ENCODE measurements around the gene ROBO1.

Gene ROBO1

GRCh38 chr3:79040091-79040490, 727.7 kb downstream of the ROBO1 start:
- no peak overlapping the region for H3K4me3 ChIP-seq (ENCODE audit: low read length)
- TF ChIP-seq EZH2 (optimal IDR thresholded peaks at IDR 0.05; ENCODE audit: low read depth, low read length) (no peak), EZH2phosphoT487 (IDR thresholded peaks at IDR 0.05; ENCODE audit: low read length) (no peak)
- TF ChIP-seq, protein P1, sequence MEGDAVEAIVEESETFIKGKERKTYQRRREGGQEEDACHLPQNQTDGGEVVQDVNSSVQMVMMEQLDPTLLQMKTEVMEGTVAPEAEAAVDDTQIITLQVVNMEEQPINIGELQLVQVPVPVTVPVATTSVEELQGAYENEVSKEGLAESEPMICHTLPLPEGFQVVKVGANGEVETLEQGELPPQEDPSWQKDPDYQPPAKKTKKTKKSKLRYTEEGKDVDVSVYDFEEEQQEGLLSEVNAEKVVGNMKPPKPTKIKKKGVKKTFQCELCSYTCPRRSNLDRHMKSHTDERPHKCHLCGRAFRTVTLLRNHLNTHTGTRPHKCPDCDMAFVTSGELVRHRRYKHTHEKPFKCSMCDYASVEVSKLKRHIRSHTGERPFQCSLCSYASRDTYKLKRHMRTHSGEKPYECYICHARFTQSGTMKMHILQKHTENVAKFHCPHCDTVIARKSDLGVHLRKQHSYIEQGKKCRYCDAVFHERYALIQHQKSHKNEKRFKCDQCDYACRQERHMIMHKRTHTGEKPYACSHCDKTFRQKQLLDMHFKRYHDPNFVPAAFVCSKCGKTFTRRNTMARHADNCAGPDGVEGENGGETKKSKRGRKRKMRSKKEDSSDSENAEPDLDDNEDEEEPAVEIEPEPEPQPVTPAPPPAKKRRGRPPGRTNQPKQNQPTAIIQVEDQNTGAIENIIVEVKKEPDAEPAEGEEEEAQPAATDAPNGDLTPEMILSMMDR (IDR thresholded peaks at IDR 0.05; ENCODE audit: low read length) = no peak
- no peaks in the 10 kb centered on the region for H3K36me3 ChIP-seq (replicated peaks; ENCODE audit: insufficient read depth, low read length)
- H3K4me2 ChIP-seq (ENCODE audit: low read depth, low read length) = no peak overlapping the region
- H3K9ac ChIP-seq (ENCODE audit: low read length) = no peak overlapping the region
- no peak overlapping the region for H2AFZ ChIP-seq (ENCODE audit: low read length)
- no peaks in the 10 kb centered on the region for H3K9me3 ChIP-seq (replicated peaks; ENCODE audit: insufficient read depth, low read length)
- no peaks in the 10 kb centered on the region for H4K20me1 ChIP-seq (ENCODE audit: insufficient read depth, low read length)
- no peak overlapping the region for H3K27ac ChIP-seq (ENCODE audit: low read length)
- no peaks in the 10 kb centered on the region for H3F3A ChIP-seq (ENCODE audit: insufficient read depth, low read length)
- H3K9me2 ChIP-seq (replicated peaks; ENCODE audit: insufficient read depth, low read length) = no peaks in the 10 kb centered on the region
- H3K79me2 ChIP-seq (ENCODE audit: low read length) = no peaks in the 10 kb centered on the region
- no peaks in the 10 kb centered on the region for H3K4me1 ChIP-seq (ENCODE audit: low read length)
- DNase-seq = no peak
- no peaks in the 10 kb centered on the region for H3K27me3 ChIP-seq (replicated peaks; ENCODE audit: insufficient read depth, low read length)

DNA sequence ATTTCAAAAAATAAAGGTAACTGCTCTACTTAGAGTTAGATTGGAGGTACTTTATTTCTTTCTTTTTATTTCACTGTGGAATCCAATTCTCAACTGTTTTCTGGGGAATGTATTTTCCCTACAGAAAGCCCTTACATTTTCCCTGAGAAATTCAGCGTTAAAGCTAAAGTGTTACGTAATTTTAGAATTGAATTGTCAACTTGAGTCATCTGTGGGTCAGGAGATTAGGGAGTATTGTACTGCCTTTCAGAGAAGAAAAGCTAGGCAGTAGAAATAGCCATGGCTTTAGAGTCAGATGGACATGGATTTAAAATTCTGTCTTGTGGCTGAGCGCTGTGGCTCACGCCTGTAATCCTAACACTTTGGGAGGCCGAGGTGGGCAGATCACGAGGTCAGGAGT, 728.6 kb downstream of the ROBO1 start:
- no peaks in the 10 kb centered on the region for H3K27me3 ChIP-seq (replicated peaks; ENCODE audit: insufficient read depth, low read length)

DNA sequence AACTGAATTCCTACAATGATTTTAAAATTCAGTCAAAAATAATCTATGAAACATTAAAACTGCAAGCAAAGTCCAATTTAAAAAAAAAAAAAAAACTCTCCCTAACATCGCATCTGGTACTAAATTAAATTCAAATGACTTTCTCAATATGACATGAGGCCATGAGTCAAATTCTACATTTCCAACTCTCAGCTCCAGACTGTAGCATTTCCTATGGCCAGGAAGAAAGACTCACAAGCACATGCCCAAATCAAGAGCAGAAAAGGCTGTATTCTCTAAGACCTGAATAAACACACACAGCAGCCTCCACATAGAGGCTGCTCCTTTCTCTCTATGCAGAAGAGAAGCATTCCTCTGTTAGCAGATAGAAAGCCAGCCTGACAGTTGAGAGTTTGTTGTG, 729.2 kb downstream of the ROBO1 start:
- H3K9me3 ChIP-seq (replicated peaks; ENCODE audit: insufficient read depth, low read length) = no peaks in the 10 kb centered on the region
- H3K27me3 ChIP-seq (replicated peaks; ENCODE audit: insufficient read depth, low read length) = no peaks in the 10 kb centered on the region
- H3K9me2 ChIP-seq (replicated peaks; ENCODE audit: insufficient read depth, low read length) = no peaks in the 10 kb centered on the region
- no peaks in the 10 kb centered on the region for H3F3A ChIP-seq (ENCODE audit: insufficient read depth, low read length)
- TF ChIP-seq, protein P1 (IDR thresholded peaks at IDR 0.05; ENCODE audit: low read length) = no peak
- TF ChIP-seq EZH2 (optimal IDR thresholded peaks at IDR 0.05; ENCODE audit: low read depth, low read length) = no peak
- no peak for TF ChIP-seq EZH2phosphoT487 (IDR thresholded peaks at IDR 0.05; ENCODE audit: low read length)
- H4K20me1 ChIP-seq (ENCODE audit: insufficient read depth, low read length) = no peaks in the 10 kb centered on the region
- H2AFZ ChIP-seq (ENCODE audit: low read length) = no peak overlapping the region
- H3K27ac ChIP-seq (ENCODE audit: low read length) = no peak overlapping the region
- no peak overlapping the region for H3K4me3 ChIP-seq (ENCODE audit: low read length)
- no peak for DNase-seq
- no peak overlapping the region for H3K9ac ChIP-seq (ENCODE audit: low read length)
- H3K4me2 ChIP-seq (ENCODE audit: low read depth, low read length) = no peak overlapping the region
- H3K4me1 ChIP-seq (ENCODE audit: low read length) = no peaks in the 10 kb centered on the region
- H3K36me3 ChIP-seq (replicated peaks; ENCODE audit: insufficient read depth, low read length) = no peaks in the 10 kb centered on the region
- H3K79me2 ChIP-seq (ENCODE audit: low read length) = no peaks in the 10 kb centered on the region

More for the DNA sequence above, 728.6 kb downstream of the ROBO1 start:
- no peak overlapping the region for H2AFZ ChIP-seq (ENCODE audit: low read length)
- H3K9me2 ChIP-seq (replicated peaks; ENCODE audit: insufficient read depth, low read length) = no peaks in the 10 kb centered on the region
- no peaks in the 10 kb centered on the region for H3K4me1 ChIP-seq (ENCODE audit: low read length)
- no peaks in the 10 kb centered on the region for H3K36me3 ChIP-seq (replicated peaks; ENCODE audit: insufficient read depth, low read length)
- no peak for TF ChIP-seq EZH2phosphoT487 (IDR thresholded peaks at IDR 0.05; ENCODE audit: low read length)
- no peak for TF ChIP-seq EZH2 (optimal IDR thresholded peaks at IDR 0.05; ENCODE audit: low read depth, low read length)
- TF ChIP-seq, protein P1 (IDR thresholded peaks at IDR 0.05; ENCODE audit: low read length) = no peak
- H3K4me2 ChIP-seq (ENCODE audit: low read depth, low read length) = no peak overlapping the region
- no peak overlapping the region for H3K27ac ChIP-seq (ENCODE audit: low read length)
- no peak overlapping the region for H3K9ac ChIP-seq (ENCODE audit: low read length)
- H3K9me3 ChIP-seq (replicated peaks; ENCODE audit: insufficient read depth, low read length) = no peaks in the 10 kb centered on the region
- H4K20me1 ChIP-seq (ENCODE audit: insufficient read depth, low read length) = no peaks in the 10 kb centered on the region
- H3K4me3 ChIP-seq (ENCODE audit: low read length) = no peak overlapping the region
- H3F3A ChIP-seq (ENCODE audit: insufficient read depth, low read length) = no peaks in the 10 kb centered on the region
- H3K79me2 ChIP-seq (ENCODE audit: low read length) = no peaks in the 10 kb centered on the region
- no peak for DNase-seq

All from MM.1S (cell line).